Psoas muscle (tissue), 8 donors: ENCODE measurements around the gene PHOSPHO1. TPM values are rescaled to one million over a fixed set of nuclear protein-coding genes. Genes with fewer than 3 reads are reported as not detected.

Experiments used
- ATAC-seq, 4 donors: fragments of 200-7000 bp; cut with Tn5 transposase; one replicate each; pipeline ENCODE4 v1.9.1; 2020; ENCODE audit warnings: moderate library complexity in 3 of 4, mild to moderate bottlenecking in 2 of 4
- DNase-seq, 2 donors: peaks; one replicate each; pipeline ENCODE4 v3.0.0-alpha.2; 2020
- H3K27ac ChIP-seq: fragments of 200-600 bp; one replicate; pipeline ENCODE4 v1.8.0; 2022
- H3K27me3 ChIP-seq, 3 donors: fragments of 200-600 bp in 1 of 3; one replicate each; pipeline versions ENCODE4 v1.6.1 to v1.8.0; 2013 to 2022; ENCODE audit warnings: low read length in 2 of 3, mild to moderate bottlenecking in 2 of 3, moderate library complexity in 1 of 3; ENCODE audit not compliant: insufficient read depth in 3 of 3
- H3K36me3 ChIP-seq, 2 donors: fragments of 200-600 bp in 1 of 2; one replicate each; pipeline versions ENCODE4 v1.6.1 to v1.8.0; 2013 to 2022; ENCODE audit warnings: low read depth in 1 of 2, mild to moderate bottlenecking in 1 of 2, moderate library complexity in 1 of 2; ENCODE audit not compliant: insufficient read depth in 1 of 2
- H3K4me1 ChIP-seq: fragments of 200-600 bp; one replicate; pipeline ENCODE4 v1.8.0; 2022
- H3K4me3 ChIP-seq: fragments of 200-600 bp; one replicate; pipeline ENCODE4 v1.8.0; 2022; ENCODE audit warnings: mild to moderate bottlenecking
- H3K9me3 ChIP-seq: fragments of 200-600 bp; one replicate; pipeline ENCODE4 v1.8.0; 2022
- CTCF ChIP-seq: fragments of 200-600 bp; IDR thresholded peaks from one replicate; pipeline ENCODE4 v1.8.0; 2022; ENCODE audit warnings: antibody characterized with exemption
- WGBS, 3 donors: extraction: QIAGEN DNeasy Blood & Tissue Kit; methylation state at CpG; one replicate each; pipeline versions ENCODE4 v1.1.6 to v1.1.7; 2013; 5-methylcytosine and 5-hydroxymethylcytosine counted together
- intact Hi-C, 2 donors: fragments of 100-400 bp; cut with DNase I; formaldehyde crosslinking; loops; one replicate each; pipeline versions ENCODE4 v1.11.0 to v1.14.2; 2022
- polyA plus RNA-seq, 3 donors: library from polyadenylated mRNA; stranded (reverse); fragments of 200-250 nt; gene quantifications; one replicate each; pipeline ENCODE4 v1.2.3, GENCODE V29; 2013
- total RNA-seq, 4 donors: library from RNA; stranded (reverse); fragmentation: NEBNext Ultra II Directional in 2 of 4; extraction: Animal tissue kit (Norgen Biotek cat#: 25700) in 2 of 4; gene quantifications; one replicate each; pipeline versions ENCODE4 v1.2.1 to v1.2.4, GENCODE V29; 2021 to 2023
- donor health status: healthy with polysubstance abuse.
- donor health status: DM: no; HTN: no; CAD: no; lungs with moderate emphysema.
- donor health status: Bipolar disorder and iron deficiency.
- donor health status: healthy.
- donor health status: DM: yes; HTN: yes; CAD: no.
- donor health status: DM: no; HTN: no; CAD: no.
- donor health status: DM: no; HTN: no; CAD: no.
- donor health status: DM: yes; HTN: yes; CAD: no.

The PHOSPHO1 gene
- total and polyA plus RNA-seq, 7 donors: 0.30 to 4.2 (median 0.70) TPM

GRCh38 chr17:49231563-49231894 lies 942 bp upstream of the PHOSPHO1 start:
- H3K9me3 ChIP-seq: no peaks in the 10 kb centered on the region
- no peak overlapping the region for H3K4me3 ChIP-seq
- intact Hi-C loops: no loop called here
- no peaks in the 10 kb centered on the region for H3K36me3 ChIP-seq
- ATAC-seq (no peak), DNase-seq (no peak)
- no peak for TF ChIP-seq CTCF
- no peak overlapping the region for H3K27ac ChIP-seq
- no peaks in the 10 kb centered on the region for H3K27me3 ChIP-seq
- peaks cover 3% of the 10 kb centered on the region for H3K4me1 ChIP-seq
- 63 to 70% (median 70%) methylated on average over 7 of the region's 7 CpGs for WGBS, 3 donors

- no peak overlapping the region for H3K27ac ChIP-seq
- no peaks in the 10 kb centered on the region for H3K9me3 ChIP-seq
- WGBS, 3 donors: 1 to 3% (median 3%) methylated on average over 28 to 36 of the region's 36 CpGs
- TF ChIP-seq CTCF: no peak
- intact Hi-C loops: loop anchor here (5.0 kb wide), 2 partner anchors 38 to 62 kb away; no protein-coding TSS in a partner anchor
- peaks cover 3% of the 10 kb centered on the region for H3K4me1 ChIP-seq
- H3K36me3 ChIP-seq: no peaks in the 10 kb centered on the region
- H3K4me3 ChIP-seq: peak overlapping the region; percentile 68
- ATAC-seq (peak; percentile 11 to 79 (median 58)), DNase-seq (peak in 1 of 2 donors; percentile 73)
- peaks cover 0 to 5% (median 2%) of the 10 kb centered on the region in 3 donors for H3K27me3 ChIP-seq
These were observed 584 bp downstream of the PHOSPHO1 start for GRCh38 chr17:49229805-49230600.

- ATAC-seq (no peak), DNase-seq (no peak)
- Histone ChIP-seq H3K27ac (no peak overlapping the region), H3K9me3 (no peaks in the 10 kb centered on the region), H3K36me3 (no peaks in the 10 kb centered on the region), H3K27me3 (peaks cover 0 to 13% (median 10%) of the 10 kb centered on the region in 3 donors), H3K4me3 (peak overlapping the region; percentile 68), H3K4me1 (peaks cover 3% of the 10 kb centered on the region)
- 47 to 58% (median 57%) methylated on average over 6 of the region's 6 CpGs for WGBS, 3 donors
- intact Hi-C loops: loop anchor here (5.0 kb wide), 2 partner anchors 37 to 63 kb away; no protein-coding TSS in a partner anchor
- no peak for TF ChIP-seq CTCF
These were observed 1.3 kb downstream of the PHOSPHO1 start for GRCh38 chr17:49229076-49229804.

GRCh38 chr17:49227436-49228261 lies 2.9 kb downstream of the PHOSPHO1 start:
- peaks cover 0 to 27% (median 10%) of the 10 kb centered on the region in 3 donors for H3K27me3 ChIP-seq
- no peaks in the 10 kb centered on the region for H3K9me3 ChIP-seq
- H3K36me3 ChIP-seq: no peaks in the 10 kb centered on the region
- peak; percentile 83 for TF ChIP-seq CTCF
- intact Hi-C loops: loop anchor here (1.0 to 5.0 kb wide), 4 partner anchors 35 to 65 kb away; no protein-coding TSS in a partner anchor
- WGBS, 3 donors: 15 to 17% (median 17%) methylated on average over 5 of the region's 5 CpGs
- DNase-seq (peak; percentile 78 to 87), ATAC-seq (peak; percentile 51 to 63 (median 61))
- peaks cover 8% of the 10 kb centered on the region for H3K4me1 ChIP-seq
- H3K27ac ChIP-seq: no peak overlapping the region
- no peak overlapping the region for H3K4me3 ChIP-seq
